22Rv1 (cell line): ENCODE data around the gene PLCXD1.
"Not testable (repeated sequence)": the region's sequence is repeated elsewhere in the genome, so short reads cannot be mapped to it uniquely, and the experiment has no call there.

ENCODE experiments used
- H3K27ac ChIP-seq: fragments of 450-650 bp; 2 replicates; pipeline ENCODE4 v1.5.1; 2017
- CTCF ChIP-seq: fragments of 450-650 bp; IDR thresholded peaks from 2 replicates; pipeline ENCODE4 v1.5.1; 2017; ENCODE audit warnings: mild to moderate bottlenecking
- ZFX ChIP-seq: fragments of 450-650 bp; IDR thresholded peaks from 2 replicates; pipeline ENCODE4 v1.6.1; 2017; ENCODE audit warnings: antibody characterized with exemption, borderline replicate concordance

The PLCXD1 gene

GRCh38 chrX:318739-319578, 37.8 kb downstream of the PLCXD1 start, which contains the start of gene GTPBP6:
GTPBP6 (minus strand) TSS chrX:318796; CDS start chrX:318787, 9 bp downstream.
- TF ChIP-seq ZFX (no peak), CTCF (peak; percentile 46)
- H3K27ac ChIP-seq = peak within 1 kb of the TSS; percentile 98

GRCh38 chrX:319579-320125, 38.5 kb downstream of the PLCXD1 start:
- peak overlapping the region; percentile 98 for H3K27ac ChIP-seq
- TF ChIP-seq ZFX (no peak), CTCF (no peak)

GRCh38 chrX:320126-320783, 39.1 kb downstream of the PLCXD1 start:
- TF ChIP-seq ZFX (no peak), CTCF (no peak)
- H3K27ac ChIP-seq = peak overlapping the region; percentile 98

GRCh38 chrX:323721-324628, 42.8 kb downstream of the PLCXD1 start:
- TF ChIP-seq ZFX (no peak), CTCF (peak; percentile 47)
- H3K27ac ChIP-seq = no peak overlapping the region

- H3K27ac ChIP-seq = not testable (repeated sequence)
Observed at GRCh38 chrX:324664-325063, 43.5 kb downstream of the PLCXD1 start.

GRCh38 chrX:327660-328126, 46.5 kb downstream of the PLCXD1 start:
- H3K27ac ChIP-seq = no peak overlapping the region
- TF ChIP-seq ZFX (no peak), CTCF (no peak)

- TF ChIP-seq ZFX = no peak
- no peak for TF ChIP-seq CTCF
- H3K27ac ChIP-seq = no peak overlapping the region
Observed at GRCh38 chrX:329291-329910, 48.2 kb downstream of the PLCXD1 start.

- H3K27ac ChIP-seq = not testable (repeated sequence)
Observed at GRCh38 chrX:330141-330725, 49.1 kb downstream of the PLCXD1 start.
